ENCODE results near the gene SLFN13. TPM values are rescaled to one million over a fixed set of nuclear protein-coding genes. Genes with fewer than 3 reads are reported as not detected.
"Not testable (repeated sequence)": the region's sequence is repeated elsewhere in the genome, so short reads cannot be mapped to it uniquely, and the experiment has no call there.

SLFN13 gene
- total RNA-seq: 3.1 and 9.2 TPM in 2 replicates

- peak; percentile 86 for DNase-seq (ENCODE audit: low read depth)
Observed at GRCh38 chr17:35448214-35448898, at the start of gene SLFN13. SLFN13 (minus strand) TSS chr17:35448766; CDS start chr17:35445680, 3,086 bp downstream.

GRCh38 chr17:35496451-35497290 is 48.1 kb upstream of the SLFN13 start:
- no peak for DNase-seq (ENCODE audit: low read depth)

GRCh38 chr17:35493040-35493439 is 44.5 kb upstream of the SLFN13 start:
- no peak for DNase-seq (ENCODE audit: low read depth)

- no peak for DNase-seq (ENCODE audit: low read depth)
Observed at GRCh38 chr17:35491417-35491816, 42.9 kb upstream of the SLFN13 start.

DNA sequence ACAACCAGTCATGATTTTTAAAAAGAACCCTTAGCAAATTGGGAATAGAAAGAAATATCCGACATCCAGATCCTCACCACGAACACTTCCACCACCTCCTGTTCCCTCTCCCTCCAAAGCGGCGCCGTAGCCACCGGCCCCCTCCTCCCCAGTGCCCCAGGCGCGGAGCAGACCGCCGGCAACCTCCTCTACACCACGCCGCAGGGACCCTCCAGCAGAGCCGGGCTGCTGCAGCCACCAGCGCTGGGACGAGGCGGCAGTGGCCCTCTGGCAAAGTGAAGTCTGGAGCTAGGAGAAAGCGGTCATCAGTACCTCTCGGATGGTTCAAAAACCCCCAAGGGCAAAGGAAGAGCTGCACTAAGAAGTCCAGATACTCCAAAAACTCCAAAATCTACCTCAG is 41.4 kb upstream of the SLFN13 start:
- DNase-seq (ENCODE audit: low read depth): no peak

- no peak for DNase-seq (ENCODE audit: low read depth)
Observed at GRCh38 chr17:35488991-35489390, 40.4 kb upstream of the SLFN13 start.

DNA sequence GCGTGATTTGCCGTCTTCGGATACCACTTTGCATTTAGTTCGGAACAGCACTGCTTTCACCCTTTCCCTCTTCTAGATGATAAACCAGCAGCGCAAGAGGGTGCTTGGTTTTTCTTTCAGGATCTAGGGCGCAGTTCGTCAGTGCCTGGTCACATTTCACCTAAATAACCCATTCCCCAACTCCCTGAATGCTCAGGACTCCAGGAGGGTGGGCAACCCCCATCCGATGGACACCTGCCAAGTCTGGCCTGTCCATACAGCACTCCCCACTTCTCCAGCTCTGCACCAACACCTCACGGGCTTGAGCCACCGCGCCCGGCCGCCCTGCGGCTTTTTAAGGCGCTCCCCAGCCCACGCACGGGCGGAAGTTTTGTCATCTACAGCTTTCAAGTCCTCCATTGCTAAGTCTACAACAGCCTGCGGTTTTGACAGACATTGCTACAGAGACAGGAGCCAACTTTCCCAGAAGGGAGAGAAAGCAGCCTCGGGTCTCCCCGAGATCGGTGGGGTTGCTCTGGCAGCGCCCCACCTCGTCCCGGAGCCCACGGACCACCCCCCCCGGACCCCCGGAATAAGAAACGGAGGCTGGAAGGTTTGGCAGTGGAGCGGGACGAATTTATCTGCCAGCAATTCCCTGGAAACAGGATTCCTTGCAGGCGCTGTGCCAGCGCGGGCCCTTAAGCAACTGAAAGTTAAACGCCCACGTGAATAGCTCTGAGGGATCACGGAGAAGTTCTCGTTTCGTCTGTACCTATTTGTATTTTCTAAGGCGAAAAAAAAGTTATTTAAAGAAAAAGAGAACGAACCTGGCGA is 38.6 kb upstream of the SLFN13 start:
- peak; percentile 67 for DNase-seq (ENCODE audit: low read depth)

GRCh38 chr17:35479271-35479670 is 30.7 kb upstream of the SLFN13 start:
- no peak for DNase-seq (ENCODE audit: low read depth)

GRCh38 chr17:35477248-35477647 is 28.7 kb upstream of the SLFN13 start:
- no peak for DNase-seq (ENCODE audit: low read depth)

GRCh38 chr17:35476283-35476820 is 27.8 kb upstream of the SLFN13 start:
- no peak for DNase-seq (ENCODE audit: low read depth)

DNA sequence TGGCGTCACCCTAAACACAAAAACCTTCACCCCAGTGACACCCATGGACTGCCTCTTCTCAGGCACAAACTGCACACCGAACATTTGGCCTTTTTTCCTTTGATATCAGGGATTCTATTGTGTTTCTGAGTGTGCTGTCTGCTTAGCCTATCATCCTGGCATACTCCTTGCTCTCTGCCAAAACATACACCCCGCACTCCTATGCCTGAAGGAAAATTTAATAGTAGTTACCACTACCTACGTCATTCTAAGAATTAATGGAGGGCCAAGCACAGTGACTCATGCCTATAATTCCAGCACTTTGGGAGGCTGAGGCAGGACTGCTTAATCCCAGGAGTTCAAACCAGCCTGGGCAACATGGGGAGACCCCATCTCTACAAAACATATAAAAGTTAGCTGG is 19.9 kb upstream of the SLFN13 start:
- DNase-seq (ENCODE audit: low read depth): no peak

DNA sequence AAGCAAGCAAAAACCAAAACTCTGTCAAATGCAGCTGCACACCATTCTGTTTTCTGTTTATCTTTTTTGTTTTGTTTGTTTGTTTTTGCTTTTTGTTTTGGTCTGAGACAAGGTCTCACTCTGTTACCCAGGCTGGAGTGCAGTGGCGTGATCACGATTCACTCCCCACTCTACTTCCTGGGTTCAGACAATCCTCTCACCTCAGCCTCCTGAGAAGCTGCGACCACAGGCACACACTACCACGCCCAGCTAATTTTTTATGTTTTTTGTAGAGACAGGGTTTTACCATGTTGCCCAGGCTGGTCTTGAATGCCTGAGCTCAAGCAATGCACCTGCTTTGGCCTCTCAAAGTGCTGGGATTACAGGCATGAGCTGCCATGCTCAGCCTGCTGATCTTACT is 19.3 kb upstream of the SLFN13 start:
- no peak for DNase-seq (ENCODE audit: low read depth)

- DNase-seq (ENCODE audit: low read depth): peak; percentile 9
Observed at GRCh38 chr17:35460354-35460851, 11.8 kb upstream of the SLFN13 start.

- not testable (repeated sequence) for DNase-seq (ENCODE audit: low read depth)
Observed at GRCh38 chr17:35454035-35454434, 5.5 kb upstream of the SLFN13 start.

DNA sequence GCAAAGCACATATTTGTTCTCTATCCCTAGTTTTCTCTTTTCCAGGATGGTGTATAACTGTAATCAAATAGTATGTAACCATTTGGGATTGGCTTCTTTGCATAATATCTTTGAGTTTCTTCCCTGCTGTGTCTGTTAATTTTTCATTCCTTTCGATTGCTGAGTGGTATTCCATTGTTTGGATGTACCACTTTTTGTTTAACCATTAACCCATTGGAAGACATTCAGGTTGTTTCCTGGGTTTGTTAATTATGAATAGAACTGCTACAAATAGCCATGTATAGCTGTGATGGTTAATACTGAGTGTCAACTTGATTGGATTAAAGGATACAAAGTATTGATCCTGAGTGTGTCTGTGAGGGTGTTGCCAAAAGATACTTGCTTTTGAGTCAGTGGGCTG is 4.6 kb upstream of the SLFN13 start:
- peak; percentile 69 for DNase-seq (ENCODE audit: low read depth)

GRCh38 chr17:35449371-35449931 is 885 bp upstream of the SLFN13 start:
- peak; percentile 51 for DNase-seq (ENCODE audit: low read depth)

GRCh38 chr17:35448899-35449227 is 297 bp upstream of the SLFN13 start:
- DNase-seq (ENCODE audit: low read depth): no peak

- DNase-seq (ENCODE audit: low read depth): no peak
Observed at GRCh38 chr17:35447499-35447898, 1.1 kb downstream of the SLFN13 start.

- no peak for DNase-seq (ENCODE audit: low read depth)
Observed at GRCh38 chr17:35438433-35438832, 10.1 kb downstream of the SLFN13 start.

- peak; percentile 99 for DNase-seq (ENCODE audit: low read depth)
Observed at GRCh38 chr17:35433075-35433894, 15.3 kb downstream of the SLFN13 start.
